SU-DHL-6 (cell line): ENCODE results near the gene CREG1.

Experiments used
- H2AFZ ChIP-seq: fragments of 200-600 bp; sonication (generic); 2 replicates; pipeline ENCODE4 v1.6.1; 2014; ENCODE audit warnings: low read depth, mild to moderate bottlenecking, moderate library complexity, mixed read lengths, antibody characterized with exemption, low read length; ENCODE audit not compliant: severe bottlenecking
- H3F3A ChIP-seq: fragments of 200-600 bp; shearing (Covaris generic); 2 replicates; pipeline ENCODE4 v1.6.0; 2016; ENCODE audit warnings: antibody characterized with exemption, mild to moderate bottlenecking; ENCODE audit not compliant: insufficient read depth
- H3K27ac ChIP-seq: fragments of 200-600 bp; sonication (generic); 2 replicates; pipeline ENCODE4 v1.5.1; 2016; ENCODE audit warnings: low read depth, mild to moderate bottlenecking, low read length, moderate library complexity, mixed read lengths
- H3K27me3 ChIP-seq: fragments of 200-600 bp; sonication (generic), shearing (Covaris generic); 2 replicates; pipeline ENCODE4 v1.6.0; 2014; ENCODE audit warnings: mild to moderate bottlenecking, low read length
- H3K36me3 ChIP-seq: fragments of 200-600 bp; sonication (generic); 2 replicates; pipeline ENCODE4 v1.6.1; 2014; ENCODE audit warnings: mild to moderate bottlenecking, low read length, mixed read lengths
- H3K4me2 ChIP-seq: fragments of 300-600, 200-600 bp; shearing (Covaris generic), sonication (generic); 2 replicates; pipeline ENCODE4 v1.6.0; 2014; ENCODE audit warnings: low read length, low read depth, mild to moderate bottlenecking; ENCODE audit not compliant: poor library complexity, severe bottlenecking
- H3K4me3 ChIP-seq: fragments of 200-600 bp; sonication (generic); 2 replicates; pipeline ENCODE4 v1.5.1; 2014; ENCODE audit warnings: antibody characterized with exemption, low read length, mild to moderate bottlenecking, mixed read lengths; ENCODE audit not compliant: insufficient read depth, poor library complexity, severe bottlenecking
- H3K79me2 ChIP-seq: fragments of 200-600 bp; sonication (generic); 2 replicates; pipeline ENCODE4 v1.6.1; 2014; ENCODE audit warnings: mild to moderate bottlenecking, low read length, moderate library complexity; ENCODE audit not compliant: insufficient read depth
- H3K9ac ChIP-seq: fragments of 200-600 bp; sonication (generic); 2 replicates; pipeline ENCODE4 v1.7.0; 2014; ENCODE audit warnings: mild to moderate bottlenecking, low read length
- H3K9me2 ChIP-seq: fragments of 200-600 bp; sonication (generic); replicated peaks from 2 replicates; pipeline ENCODE4 v1.6.1; 2014; ENCODE audit warnings: low read length; ENCODE audit not compliant: insufficient read depth
- H3K9me3 ChIP-seq: fragments of 200-600 bp; sonication (generic); 2 replicates; pipeline ENCODE4 v1.6.1; 2014; ENCODE audit warnings: low read length, mixed read lengths; ENCODE audit not compliant: insufficient read depth
- H4K20me1 ChIP-seq: fragments of 200-600 bp; sonication (generic); 2 replicates; pipeline ENCODE4 v1.6.1; 2014; ENCODE audit warnings: low read depth, mild to moderate bottlenecking, antibody characterized with exemption, low read length, moderate library complexity, mixed read lengths
- CTCF ChIP-seq: fragments of 200-600 bp; sonication (generic); IDR thresholded peaks from one replicate; pipeline ENCODE4 v1.5.1; 2017; ENCODE audit warnings: antibody characterized with exemption, mild to moderate bottlenecking, low read length, moderate library complexity; ENCODE audit not compliant: insufficient read depth, poor library complexity, severe bottlenecking
- EZH2phosphoT487 ChIP-seq: fragments of 200-600 bp; sonication (generic), shearing (Covaris generic); conservative IDR thresholded peaks from 2 replicates; pipeline ENCODE4 v1.6.1; 2018; ENCODE audit warnings: mild to moderate bottlenecking, antibody characterized with exemption, low read length, moderate library complexity, mixed read lengths

CREG1 gene

GRCh38 chr1:167554028-167554779, 642 bp upstream of the CREG1 start:
- no peaks in the 10 kb centered on the region for H3K27me3 ChIP-seq
- H3K27ac ChIP-seq: no peak overlapping the region
- TF ChIP-seq CTCF: no peak
- TF ChIP-seq EZH2phosphoT487: no peak
- no peaks in the 10 kb centered on the region for H4K20me1 ChIP-seq
- peak overlapping the region; percentile 82 for H2AFZ ChIP-seq
- no peaks in the 10 kb centered on the region for H3K36me3 ChIP-seq
- H3K9me2 ChIP-seq: no peaks in the 10 kb centered on the region
- H3F3A ChIP-seq: peaks cover 4% of the 10 kb centered on the region; the same call in 1 of the 2 replicates
- peak overlapping the region; percentile 63 for H3K4me2 ChIP-seq
- no peaks in the 10 kb centered on the region for H3K79me2 ChIP-seq
- H3K4me3 ChIP-seq: peak overlapping the region; percentile 63
- no peaks in the 10 kb centered on the region for H3K9me3 ChIP-seq
- H3K9ac ChIP-seq: peak overlapping the region; percentile 59

DNA sequence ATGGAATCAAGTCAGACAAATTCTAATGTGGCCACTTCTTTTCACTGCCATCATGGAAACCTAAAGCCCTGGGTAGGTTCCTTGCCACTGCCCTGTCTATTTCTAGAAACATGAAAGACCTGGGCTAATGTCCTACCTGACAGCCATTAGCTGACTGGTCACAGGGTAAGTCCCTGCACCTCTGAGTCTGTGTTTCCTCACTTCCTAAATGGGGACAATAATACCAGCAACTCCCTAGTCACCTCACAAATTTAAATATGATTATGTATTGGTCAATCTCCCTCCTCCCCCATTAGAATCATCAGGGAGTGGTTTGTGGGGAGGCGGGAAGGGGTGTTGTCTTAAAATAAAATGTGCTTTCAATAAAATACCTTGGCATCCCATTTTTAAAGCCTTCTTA, 2.2 kb downstream of the CREG1 start:
- Histone ChIP-seq H3K9me2 (no peaks in the 10 kb centered on the region), H3K4me2 (no peak overlapping the region), H3K9me3 (no peaks in the 10 kb centered on the region), H3K36me3 (no peaks in the 10 kb centered on the region), H2AFZ (no peak overlapping the region), H3K27me3 (no peaks in the 10 kb centered on the region), H3F3A (peaks cover 4% of the 10 kb centered on the region; the same call in 1 of the 2 replicates), H4K20me1 (no peaks in the 10 kb centered on the region), H3K27ac (no peak overlapping the region), H3K4me3 (no peak overlapping the region), H3K79me2 (no peaks in the 10 kb centered on the region), H3K9ac (no peak overlapping the region)
- TF ChIP-seq EZH2phosphoT487 (no peak), CTCF (no peak)

DNA sequence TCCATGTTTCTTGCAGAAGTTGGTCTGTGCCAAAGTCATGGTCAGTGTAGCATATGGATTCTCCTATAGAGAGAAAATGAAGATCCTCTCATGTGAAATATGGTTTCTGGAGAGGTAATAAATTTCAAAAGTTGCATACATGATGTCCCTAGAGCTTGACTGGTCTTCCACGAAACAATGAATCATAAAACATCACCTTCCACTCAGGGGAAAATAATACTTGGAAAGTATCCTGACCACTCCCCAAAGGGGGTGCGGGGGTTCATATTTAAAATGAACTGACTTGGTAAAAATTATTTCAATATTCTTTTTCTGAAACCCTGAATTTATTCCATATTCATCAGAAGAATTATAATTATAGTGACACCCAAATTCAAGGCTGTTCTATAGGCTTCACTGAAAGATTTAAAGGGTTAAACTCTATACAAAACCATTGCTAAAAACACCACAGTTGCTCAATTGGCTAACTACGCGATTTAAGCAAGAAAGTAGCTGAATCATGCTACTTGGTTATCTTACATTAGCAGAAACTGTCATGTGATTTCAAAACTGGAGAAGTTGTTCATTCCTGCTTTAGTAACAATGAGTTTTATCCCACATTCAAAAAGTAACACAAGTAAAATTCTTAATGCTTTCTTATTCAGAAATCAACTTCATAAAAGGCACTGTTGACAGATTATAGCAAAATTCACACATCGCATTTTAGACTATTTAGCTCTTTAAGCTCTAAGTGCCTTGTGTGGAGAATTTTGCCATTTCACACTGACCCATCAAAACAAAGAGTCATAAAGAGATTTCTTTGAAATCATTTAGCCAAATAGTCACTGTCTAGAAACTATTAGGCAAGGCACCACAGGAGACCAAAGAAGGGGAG, 5.3 kb downstream of the CREG1 start:
- H3K36me3 ChIP-seq: no peaks in the 10 kb centered on the region
- H3K27me3 ChIP-seq: no peaks in the 10 kb centered on the region
- H3K9me3 ChIP-seq: no peaks in the 10 kb centered on the region
- H3F3A ChIP-seq: no peaks in the 10 kb centered on the region
- TF ChIP-seq CTCF (no peak), EZH2phosphoT487 (no peak)
- no peak overlapping the region for H2AFZ ChIP-seq
- no peaks in the 10 kb centered on the region for H3K79me2 ChIP-seq
- H3K9ac ChIP-seq: no peak overlapping the region
- H3K4me2 ChIP-seq: no peak overlapping the region
- H3K4me3 ChIP-seq: no peak overlapping the region
- no peaks in the 10 kb centered on the region for H3K9me2 ChIP-seq
- H3K27ac ChIP-seq: no peak overlapping the region
- no peaks in the 10 kb centered on the region for H4K20me1 ChIP-seq
